K562 (cell line): ENCODE results near the gene RTP5.

Experiments used
- ARNT ChIP-seq, 2 experiments: fragments of 450-650 bp; IDR thresholded peaks; 2 replicates each; pipeline ENCODE4 v1.6.1; 2016; ENCODE audit warnings: mild to moderate bottlenecking in 1 of 2
- ATF3 ChIP-seq, 2 experiments: fragments of 450-650 bp in 1 of 2; sonication (generic) in 1 of 2; formaldehyde crosslinking in 1 of 2; IDR thresholded peaks in 1 of 2; conservative IDR thresholded peaks in 1 of 2; 2 replicates each; pipeline versions ENCODE4 v1.6.1 to v1.8.1; 2016 to 2023; ENCODE audit warnings: mild to moderate bottlenecking in 2 of 2, moderate library complexity in 2 of 2, inconsistent platforms in 1 of 2, missing genetic modification reagents in 1 of 2
- CBX2 ChIP-seq: fragments of 200-600 bp; sonication (generic); IDR thresholded peaks from one replicate; pipeline ENCODE4 v1.6.1; 2012; ENCODE audit warnings: mild to moderate bottlenecking, low read length, inconsistent platforms; ENCODE audit not compliant: insufficient read depth, poor library complexity, severe bottlenecking
- CTCF ChIP-seq, 3 experiments: IDR thresholded peaks in 2 of 3; conservative IDR thresholded peaks in 1 of 3; 2 replicates each; pipeline ENCODE4 v1.5.1; 2011 to 2012; ENCODE audit warnings: low read length in 3 of 3, mild to moderate bottlenecking in 3 of 3, control low read depth in 2 of 3, improper control_type of control experiment in 1 of 3, inconsistent platforms in 1 of 3, low read depth in 1 of 3, mixed read lengths in 1 of 3, moderate library complexity in 1 of 3; ENCODE audit not compliant: insufficient read depth in 2 of 3
- EP300 ChIP-seq: IDR thresholded peaks from 2 replicates; pipeline ENCODE4 v1.6.1; 2012; ENCODE audit warnings: low read length, improper control_type of control experiment
- ESRRA ChIP-seq: fragments of 450-650 bp; IDR thresholded peaks from 2 replicates; pipeline ENCODE4 v1.6.1; 2014; ENCODE audit warnings: low read depth, mild to moderate bottlenecking, moderate library complexity, borderline replicate concordance
- HDAC1 ChIP-seq, 2 experiments: fragments of 450-650 bp; IDR thresholded peaks; 2 replicates each; pipeline ENCODE4 v1.6.1; 2016 to 2017; ENCODE audit warnings: inconsistent platforms in 1 of 2, mild to moderate bottlenecking in 1 of 2, moderate library complexity in 1 of 2
- HNRNPUL1 ChIP-seq: fragments of 200-400 bp; formaldehyde crosslinking; IDR thresholded peaks from 2 replicates; pipeline ENCODE4 v1.6.1; 2017; ENCODE audit warnings: low read length
- POLR2AphosphoS5 ChIP-seq: IDR thresholded peaks from 2 replicates; pipeline ENCODE4 v1.6.1; 2011; ENCODE audit warnings: mild to moderate bottlenecking, low read depth, low read length, moderate library complexity; ENCODE audit not compliant: control insufficient read depth, insufficient read depth
- THAP7 ChIP-seq: fragments of 250-450 bp; sonication (Bioruptor Pico); IDR thresholded peaks from 2 replicates; pipeline ENCODE4 v1.5.0; 2021
- TF ChIP-seq, protein P1 (sequence below): sonication (generic); formaldehyde crosslinking; IDR thresholded peaks from 2 replicates; pipeline ENCODE4 v1.8.0; 2022; ENCODE audit warnings: mild to moderate bottlenecking, missing genetic modification reagents

DNA sequence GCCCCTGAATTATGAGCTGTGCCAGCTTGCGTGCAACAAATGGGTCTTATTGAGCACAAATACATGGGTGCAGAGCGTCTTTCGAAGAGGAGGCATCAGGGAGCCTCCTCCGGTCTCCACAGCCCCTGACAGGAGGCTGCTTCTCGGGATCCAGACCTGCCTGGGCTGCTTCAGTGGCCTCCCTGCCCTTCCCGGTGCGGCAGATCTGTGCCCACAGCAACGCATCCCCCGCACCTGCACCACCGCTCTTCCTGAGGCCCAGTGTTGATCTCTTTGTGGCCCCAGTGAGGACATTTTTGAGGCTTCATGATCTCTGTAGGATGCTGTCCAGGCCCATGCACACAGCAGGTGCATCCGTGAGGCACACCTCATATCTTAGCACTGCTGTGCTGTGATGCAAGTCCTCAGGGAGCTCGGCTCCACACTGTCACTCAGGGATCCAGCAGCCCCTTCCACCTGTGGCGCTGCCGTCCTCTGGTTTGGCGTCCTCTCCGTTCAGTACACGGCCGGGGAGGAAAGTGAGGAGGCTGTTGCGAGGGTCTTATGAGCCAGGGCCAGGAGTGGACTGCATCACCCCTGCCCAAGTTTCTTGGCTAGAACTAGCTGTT, 17.4 kb downstream of the RTP5 start:
- TF ChIP-seq ARNT (IDR thresholded peaks at IDR 0.05) (no peak), HNRNPUL1 (no peak), ESRRA (no peak), POLR2AphosphoS5 (no peak), ATF3 (IDR thresholded peaks at IDR 0.05) (no peak), ATF3 (CRISPR knock-in tag; conservative IDR thresholded peaks at IDR 0.05) (no peak), CBX2 (no peak), EP300 (no peak), THAP7 (CRISPR knock-in tag) (no peak), CTCF (IDR thresholded peaks at IDR 0.05 in 2 of 3, conservative IDR thresholded peaks at IDR 0.05 in 1 of 3; ENCODE audit: insufficient read depth in 2 of 3, low read depth in 1 of 3, low read length in 3 of 3) (no peak), HDAC1 (IDR thresholded peaks at IDR 0.05) (no peak)
- TF ChIP-seq, protein P1, sequence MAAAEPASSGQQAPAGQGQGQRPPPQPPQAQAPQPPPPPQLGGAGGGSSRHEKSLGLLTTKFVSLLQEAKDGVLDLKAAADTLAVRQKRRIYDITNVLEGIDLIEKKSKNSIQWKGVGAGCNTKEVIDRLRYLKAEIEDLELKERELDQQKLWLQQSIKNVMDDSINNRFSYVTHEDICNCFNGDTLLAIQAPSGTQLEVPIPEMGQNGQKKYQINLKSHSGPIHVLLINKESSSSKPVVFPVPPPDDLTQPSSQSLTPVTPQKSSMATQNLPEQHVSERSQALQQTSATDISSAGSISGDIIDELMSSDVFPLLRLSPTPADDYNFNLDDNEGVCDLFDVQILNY (CRISPR knock-in tag): no peak
